Measurements from ENCODE around the gene ZFP64.

- TF ChIP-seq CTCF (IDR thresholded peaks at IDR 0.05) (no peak), POLR2A (IDR thresholded peaks at IDR 0.05) (no peak), POLR2AphosphoS5 (IDR thresholded peaks at IDR 0.05) (no peak)
Measured at GRCh38 chr20:52154575-52154974, 37.0 kb downstream of the ZFP64 start.
